ENCODE results near the gene DENND4B. TPM values are rescaled to one million over a fixed set of nuclear protein-coding genes. Genes with fewer than 3 reads are reported as not detected.
"Not testable (repeated sequence)": the region's sequence is repeated elsewhere in the genome, so short reads cannot be mapped to it uniquely, and the experiment has no call there.

Gene DENND4B, protein sequence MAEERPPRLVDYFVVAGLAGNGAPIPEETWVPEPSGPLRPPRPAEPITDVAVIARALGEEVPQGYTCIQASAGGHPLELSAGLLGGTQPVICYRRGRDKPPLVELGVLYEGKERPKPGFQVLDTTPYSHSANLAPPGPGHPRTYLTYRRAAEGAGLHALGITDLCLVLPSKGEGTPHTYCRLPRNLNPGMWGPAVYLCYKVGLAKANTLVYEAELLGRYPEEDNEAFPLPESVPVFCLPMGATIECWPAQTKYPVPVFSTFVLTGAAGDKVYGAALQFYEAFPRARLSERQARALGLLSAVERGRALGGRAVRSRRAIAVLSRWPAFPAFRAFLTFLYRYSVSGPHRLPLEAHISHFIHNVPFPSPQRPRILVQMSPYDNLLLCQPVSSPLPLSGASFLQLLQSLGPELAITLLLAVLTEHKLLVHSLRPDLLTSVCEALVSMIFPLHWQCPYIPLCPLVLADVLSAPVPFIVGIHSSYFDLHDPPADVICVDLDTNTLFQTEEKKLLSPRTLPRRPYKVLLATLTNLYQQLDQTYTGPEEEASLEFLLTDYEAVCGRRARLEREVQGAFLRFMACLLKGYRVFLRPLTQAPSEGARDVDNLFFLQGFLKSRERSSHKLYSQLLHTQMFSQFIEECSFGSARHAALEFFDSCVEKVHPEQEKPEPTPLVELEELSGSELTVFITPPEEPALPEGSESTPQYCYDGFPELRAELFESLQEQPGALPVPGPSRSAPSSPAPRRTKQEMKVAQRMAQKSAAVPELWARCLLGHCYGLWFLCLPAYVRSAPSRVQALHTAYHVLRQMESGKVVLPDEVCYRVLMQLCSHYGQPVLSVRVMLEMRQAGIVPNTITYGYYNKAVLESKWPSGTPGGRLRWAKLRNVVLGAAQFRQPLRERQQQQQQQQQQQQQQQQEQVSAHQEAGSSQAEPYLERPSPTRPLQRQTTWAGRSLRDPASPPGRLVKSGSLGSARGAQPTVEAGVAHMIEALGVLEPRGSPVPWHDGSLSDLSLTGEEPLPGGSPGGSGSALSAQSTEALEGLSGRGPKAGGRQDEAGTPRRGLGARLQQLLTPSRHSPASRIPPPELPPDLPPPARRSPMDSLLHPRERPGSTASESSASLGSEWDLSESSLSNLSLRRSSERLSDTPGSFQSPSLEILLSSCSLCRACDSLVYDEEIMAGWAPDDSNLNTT (N-terminal part only)
- total RNA-seq (2014; rRNA removed; shearing (Covaris generic); ENCODE audit: low replicate concordance) = 7.7 and 9.3 TPM in 2 replicates

DNA sequence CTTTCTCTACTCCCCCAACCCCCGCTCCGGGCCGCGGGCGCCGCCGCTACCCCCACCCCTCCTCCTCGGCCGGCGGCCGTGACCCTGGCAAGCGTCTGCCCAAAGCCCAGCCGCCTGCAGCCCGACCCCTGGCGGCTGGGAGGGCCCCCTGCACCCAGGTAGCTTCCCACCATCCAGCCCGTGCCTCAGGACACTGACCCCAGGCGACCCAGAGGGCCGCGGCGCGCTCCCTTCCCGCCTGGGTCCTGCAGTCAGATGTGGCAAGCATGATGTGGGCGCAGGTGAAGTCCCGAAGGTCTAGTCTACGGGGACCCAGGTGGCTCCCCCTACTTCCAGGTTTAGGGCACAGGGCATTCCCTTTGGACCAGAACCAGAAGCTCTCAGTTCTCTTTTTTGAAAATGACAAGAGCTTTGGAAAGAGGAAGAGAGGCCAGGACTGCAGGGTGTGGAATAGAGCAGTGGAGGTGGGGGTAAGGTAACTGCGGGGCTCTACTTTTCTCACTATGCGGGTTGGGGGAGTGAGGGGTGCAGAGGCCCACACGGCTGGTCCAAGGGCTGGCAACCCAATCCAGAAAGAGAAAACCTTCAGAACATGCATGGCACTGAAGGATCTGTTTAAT, at the start of gene DENND4B:
DENND4B (minus strand) TSS at position 97 of the 620 bp plus-strand sequence. CDS start 2,344 bp downstream, outside the sequence.
- peak; percentile 88 for DNase-seq
- Histone ChIP-seq H3K4me3 (peak within 1 kb of the TSS; percentile 70), H3K36me3 (peaks cover 51% of the 10 kb centered on the region), H3K9me3 (no peaks in the 10 kb centered on the region), H3K27me3 (no peaks in the 10 kb centered on the region)

DNA sequence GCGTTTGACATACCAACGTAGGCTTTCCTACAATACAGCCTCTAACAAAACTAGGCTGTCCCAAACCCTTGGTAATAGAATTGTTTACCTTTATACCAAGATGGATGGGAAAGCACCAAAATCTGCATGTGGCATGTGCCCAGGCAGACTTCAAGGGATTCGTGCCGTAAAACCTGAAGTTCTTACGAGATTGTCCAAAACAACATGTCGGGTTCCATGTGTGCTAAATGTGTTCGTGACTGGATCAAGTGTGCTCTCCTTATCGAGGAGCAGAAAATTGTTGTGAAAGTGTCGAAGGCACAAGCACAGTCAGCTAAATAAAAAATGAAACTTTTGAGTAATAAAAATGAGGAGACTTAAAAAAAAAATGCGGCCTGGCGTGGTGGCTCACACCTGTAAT, 49.1 kb upstream of the DENND4B start:
- Histone ChIP-seq H3K4me3 (no peak overlapping the region), H3K27me3 (no peaks in the 10 kb centered on the region), H3K36me3 (peaks cover 50% of the 10 kb centered on the region), H3K9me3 (no peaks in the 10 kb centered on the region)
- DNase-seq = no peak

DNA sequence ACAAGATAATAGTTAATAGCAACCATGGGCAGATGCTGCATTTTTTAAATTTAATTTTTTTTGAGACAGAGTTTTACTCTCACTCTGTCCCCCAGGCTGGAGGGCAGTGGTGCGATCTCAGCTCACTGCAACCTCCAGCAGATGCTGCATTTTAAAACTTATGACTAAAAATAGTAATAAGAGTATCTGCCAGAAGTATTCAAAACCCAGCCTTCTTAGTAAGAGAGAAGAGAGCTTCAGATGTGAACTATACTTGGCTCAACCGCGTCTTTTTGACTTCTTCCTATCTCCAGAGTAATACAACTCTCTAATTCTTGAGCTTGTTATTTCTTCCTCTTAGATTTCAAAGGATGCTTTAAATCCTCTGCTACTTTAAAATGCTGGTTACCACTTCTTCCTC, 48.7 kb upstream of the DENND4B start:
- H3K9me3 ChIP-seq = no peaks in the 10 kb centered on the region
- H3K36me3 ChIP-seq = peaks cover 51% of the 10 kb centered on the region
- no peak for DNase-seq
- H3K27me3 ChIP-seq = no peaks in the 10 kb centered on the region
- H3K4me3 ChIP-seq = no peak overlapping the region

DNA sequence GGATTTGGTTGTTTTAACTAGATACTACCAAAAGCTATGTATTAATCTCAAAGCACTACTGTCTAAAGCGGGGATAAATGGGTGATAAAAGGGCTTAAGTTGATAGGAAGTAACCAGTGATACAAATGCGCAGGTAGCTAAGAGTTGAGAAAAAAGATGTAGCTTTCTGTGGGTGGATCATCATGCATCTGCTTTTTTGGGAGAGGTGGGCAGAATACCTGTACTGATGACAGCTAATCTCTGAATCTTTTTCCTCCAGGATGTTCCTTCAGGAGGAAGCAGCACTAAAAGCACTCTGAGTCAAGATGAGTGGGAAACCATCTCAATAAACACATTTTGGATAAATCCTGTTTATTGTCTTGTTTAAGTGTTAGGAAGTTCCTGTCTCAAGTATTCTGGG, 45.3 kb upstream of the DENND4B start:
- Histone ChIP-seq H3K9me3 (no peaks in the 10 kb centered on the region), H3K36me3 (peaks cover 51% of the 10 kb centered on the region)
- no peak for DNase-seq

DNA sequence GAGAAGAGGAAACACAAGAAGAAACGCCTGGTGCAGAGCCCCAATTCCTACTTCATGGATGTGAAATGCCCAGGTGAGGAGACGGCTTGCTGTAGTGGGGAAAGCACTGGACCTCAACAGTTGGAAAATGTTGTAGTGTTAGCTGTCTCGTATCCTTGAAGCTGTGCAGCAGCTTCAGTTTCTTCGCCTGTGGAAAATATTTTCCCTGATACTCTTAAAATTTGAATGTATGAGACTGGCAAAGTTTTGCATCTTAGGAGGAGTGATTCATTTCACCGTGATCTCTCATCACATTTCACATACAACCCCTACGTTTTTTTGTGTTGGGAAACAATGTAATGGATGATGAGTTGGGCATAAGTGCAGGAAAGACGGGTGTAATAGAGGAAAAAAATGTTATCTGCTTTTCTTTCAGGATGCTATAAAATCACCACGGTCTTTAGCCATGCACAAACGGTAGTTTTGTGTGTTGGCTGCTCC, 44.7 kb upstream of the DENND4B start:
- no peaks in the 10 kb centered on the region for H3K27me3 ChIP-seq
- peak overlapping the region; percentile 96 for H3K4me3 ChIP-seq
- DNase-seq = no peak
- no peaks in the 10 kb centered on the region for H3K9me3 ChIP-seq
- H3K36me3 ChIP-seq = peaks cover 51% of the 10 kb centered on the region

More for the DNA sequence above, 45.3 kb upstream of the DENND4B start:
- H3K4me3 ChIP-seq = peak overlapping the region; percentile 96
- H3K27me3 ChIP-seq = no peaks in the 10 kb centered on the region

DNA sequence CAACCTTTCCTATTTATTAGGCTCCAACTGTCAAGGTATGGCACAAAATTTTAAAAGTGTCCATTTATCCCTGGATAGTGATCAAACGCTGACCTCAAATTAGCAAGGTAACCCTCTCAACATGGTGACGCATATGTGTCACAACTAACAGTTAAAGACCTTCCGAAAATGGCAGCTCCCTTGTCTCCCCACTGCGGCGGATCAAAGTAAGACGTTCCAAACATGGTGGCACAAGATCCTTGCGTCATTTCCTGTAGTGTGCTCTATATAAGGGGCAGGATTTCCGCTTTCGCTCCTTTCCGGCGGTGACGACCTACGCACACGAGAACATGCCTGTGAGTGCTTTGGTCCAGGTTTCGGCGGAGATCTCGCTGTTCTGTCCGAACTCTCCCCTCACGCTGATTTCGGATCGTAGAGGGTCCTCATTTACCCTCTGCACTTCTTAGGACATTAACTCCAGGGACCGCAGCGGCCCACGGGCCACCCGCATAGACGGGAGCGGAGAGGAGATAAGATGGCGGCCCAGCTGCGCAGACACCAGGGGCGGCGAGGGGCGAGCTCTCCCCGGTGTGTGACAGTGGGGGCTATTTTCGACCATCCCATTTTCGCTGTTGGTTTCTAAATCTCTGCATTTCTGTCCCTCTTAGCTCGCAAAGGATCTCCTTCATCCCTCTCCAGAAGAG, 44.1 kb upstream of the DENND4B start, which contains the start of gene RPS27:
RPS27 (plus strand) TSS at position 295 of the 683 bp plus-strand sequence; CDS start at position 330, 35 bp downstream.
- no peaks in the 10 kb centered on the region for H3K9me3 ChIP-seq

DNA sequence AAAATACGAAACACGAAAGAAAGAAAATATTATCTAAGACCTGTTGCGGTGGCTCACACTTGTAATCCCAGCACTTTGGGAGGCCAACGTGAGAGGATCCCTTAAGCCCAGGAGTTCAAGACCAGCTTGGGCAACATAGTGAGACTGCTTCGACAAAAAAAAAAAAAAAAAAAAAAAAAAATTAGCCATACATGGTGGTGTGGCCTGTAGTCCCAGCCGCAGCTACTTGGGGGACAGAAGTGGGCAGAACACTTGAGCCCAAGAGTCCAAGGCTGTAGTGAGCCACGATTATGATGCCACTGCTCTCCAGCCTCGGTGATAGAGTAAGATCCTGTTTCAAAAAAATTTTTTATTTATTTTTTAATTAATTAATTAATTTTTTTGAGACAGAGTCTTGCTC, 41.1 kb upstream of the DENND4B start:
- Histone ChIP-seq H3K36me3 (peaks cover 30% of the 10 kb centered on the region), H3K9me3 (no peaks in the 10 kb centered on the region), H3K4me3 (no peak overlapping the region), H3K27me3 (no peaks in the 10 kb centered on the region)
- no peak for DNase-seq

More for the DNA sequence above, 44.1 kb upstream of the DENND4B start, which contains the start of gene RPS27:
- DNase-seq = peak; percentile 93
- peaks cover 50% of the 10 kb centered on the region for H3K36me3 ChIP-seq
- peak within 1 kb of the TSS; percentile 96 for H3K4me3 ChIP-seq
- H3K27me3 ChIP-seq = no peaks in the 10 kb centered on the region

DNA sequence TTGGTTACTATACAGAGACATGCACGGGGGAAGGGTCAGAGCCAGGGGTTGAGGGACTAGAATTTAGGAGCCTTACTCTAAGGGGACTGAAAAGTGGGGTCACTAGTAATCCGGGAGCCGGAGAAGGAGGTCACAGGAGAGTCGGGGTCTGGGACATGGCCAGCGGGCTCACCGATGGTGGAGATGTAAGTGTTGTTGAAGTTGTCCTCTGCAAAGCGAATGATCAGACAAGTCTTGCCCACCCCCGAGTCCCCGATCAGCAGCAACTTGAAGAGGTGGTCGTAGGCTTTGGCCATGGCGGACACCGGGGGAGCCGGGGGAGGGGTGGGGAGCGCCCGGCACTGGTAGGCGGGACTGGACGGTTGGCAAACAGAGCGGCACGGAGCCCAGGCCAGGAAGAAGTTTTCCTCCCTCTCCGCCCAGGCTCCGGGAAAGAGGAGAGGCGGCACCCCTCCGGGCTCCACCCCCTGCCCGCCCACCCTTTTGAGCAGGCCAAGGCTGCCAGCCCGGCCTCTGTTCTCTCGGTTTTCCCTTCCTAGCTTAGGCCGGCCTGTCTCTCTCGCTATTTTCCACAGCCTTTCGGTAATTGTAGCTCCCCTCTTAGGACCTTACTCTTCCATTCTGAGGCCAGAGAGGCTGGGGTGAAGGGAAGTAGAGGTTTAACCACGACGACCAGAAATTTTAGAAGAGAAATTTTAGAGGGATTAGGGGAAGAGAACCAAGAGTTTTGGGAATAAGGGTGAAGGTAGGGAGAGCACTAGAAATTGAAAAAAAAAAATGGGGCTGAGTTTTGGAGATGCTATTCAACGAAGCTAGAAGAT, 39.6 kb upstream of the DENND4B start, which contains the start of gene RAB13:
RAB13 (minus strand) TSS at position 399 of the 821 bp plus-strand sequence; CDS start at position 296, 103 bp downstream.
- Histone ChIP-seq H3K4me3 (peak within 1 kb of the TSS; percentile 72), H3K36me3 (peaks cover 23% of the 10 kb centered on the region), H3K9me3 (no peaks in the 10 kb centered on the region), H3K27me3 (no peaks in the 10 kb centered on the region)
- peak; percentile 92 for DNase-seq

DNA sequence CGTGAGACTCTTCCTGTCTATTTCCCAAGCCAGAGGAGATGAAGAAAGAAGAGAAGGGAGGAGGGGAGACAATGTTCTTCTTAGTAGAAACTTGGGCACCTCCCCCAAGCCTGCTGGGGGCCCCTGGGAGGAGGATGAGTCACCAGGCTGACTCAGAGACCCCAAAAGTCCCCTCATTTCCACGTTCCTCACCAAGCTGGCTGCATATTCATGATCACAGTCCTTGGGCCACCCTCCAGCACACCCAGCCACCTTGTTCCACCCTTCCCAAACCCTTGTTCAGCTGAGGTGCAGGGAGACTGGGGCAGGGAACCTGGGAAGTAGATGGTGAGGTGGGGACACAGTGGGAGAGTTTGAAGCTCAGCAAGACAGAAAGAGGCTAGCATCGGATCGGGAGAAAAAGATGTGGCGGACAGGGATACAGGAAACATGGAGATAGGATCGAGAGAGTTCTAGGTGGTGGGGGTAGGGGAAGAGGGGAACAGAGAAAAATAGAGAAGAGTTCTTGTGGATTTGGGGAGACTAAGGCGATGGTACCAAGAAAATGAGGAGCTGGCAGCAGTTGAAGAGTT, 38.9 kb upstream of the DENND4B start:
- Histone ChIP-seq H3K36me3 (peaks cover 17% of the 10 kb centered on the region), H3K27me3 (no peaks in the 10 kb centered on the region), H3K9me3 (no peaks in the 10 kb centered on the region), H3K4me3 (peak overlapping the region; percentile 72)
- no peak for DNase-seq

DNA sequence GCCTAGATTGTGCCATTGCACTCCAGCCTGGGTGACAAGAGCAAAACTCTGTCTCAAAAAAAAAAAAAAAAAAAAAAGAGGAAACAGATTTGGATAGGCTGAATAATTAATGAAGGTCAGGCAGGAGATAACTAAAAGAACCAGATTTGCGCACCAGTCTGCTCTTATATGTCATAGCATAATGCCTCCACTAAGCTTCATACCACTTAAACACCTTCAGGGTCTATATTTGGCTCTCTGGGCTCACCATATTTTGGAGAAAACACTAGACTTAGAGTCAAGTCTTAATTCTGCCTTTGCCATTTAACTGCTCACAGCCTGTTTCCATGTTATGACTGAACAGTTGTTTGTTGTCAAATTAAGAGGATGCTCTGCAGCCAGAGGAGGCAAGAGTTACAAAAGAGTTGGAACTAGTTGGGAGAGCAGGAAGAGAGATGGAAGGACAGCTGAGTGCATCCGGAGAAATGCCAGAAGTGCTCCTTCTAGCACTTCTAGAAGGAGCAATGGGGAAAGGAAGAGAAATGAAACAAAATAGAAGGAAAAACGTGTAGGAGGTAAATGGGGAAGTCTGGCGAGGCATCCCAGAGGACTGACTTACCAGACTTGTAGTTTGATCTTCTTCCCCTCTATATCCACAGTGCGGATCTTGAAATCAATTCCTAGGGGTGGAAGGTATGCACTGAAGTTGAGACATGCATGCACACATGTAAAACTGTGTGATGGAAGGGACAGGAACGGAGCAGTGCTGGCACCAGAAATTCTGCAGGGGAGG, 37.8 kb upstream of the DENND4B start:
- Histone ChIP-seq H3K27me3 (no peaks in the 10 kb centered on the region), H3K36me3 (peaks cover 19% of the 10 kb centered on the region), H3K9me3 (no peaks in the 10 kb centered on the region), H3K4me3 (no peak overlapping the region)
- no peak for DNase-seq

DNA sequence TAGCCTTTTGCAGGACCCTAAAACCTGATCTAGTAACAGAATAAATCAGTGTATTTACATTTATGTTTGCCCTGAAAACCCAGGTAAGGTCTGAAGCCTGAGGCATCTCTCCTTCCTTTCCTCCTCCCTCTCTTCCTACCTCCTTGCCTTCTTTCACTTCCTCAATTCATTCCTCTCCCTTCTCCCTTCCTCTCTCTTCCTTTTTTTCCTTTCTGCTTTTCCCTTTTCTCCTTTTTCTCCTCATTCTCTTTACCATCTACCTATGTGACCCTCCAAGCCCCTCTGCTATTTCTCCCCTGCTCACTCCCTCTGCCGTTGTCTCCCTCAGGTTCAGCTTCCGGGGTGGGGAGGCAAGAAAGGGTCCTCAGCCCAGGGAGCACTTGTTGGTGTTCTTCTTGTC, 35.2 kb upstream of the DENND4B start:
- H3K9me3 ChIP-seq, H3K4me3 ChIP-seq, DNase-seq, H3K27me3 ChIP-seq: not testable (repeated sequence)
- H3K36me3 ChIP-seq = peaks cover 27% of the 10 kb centered on the region

DNA sequence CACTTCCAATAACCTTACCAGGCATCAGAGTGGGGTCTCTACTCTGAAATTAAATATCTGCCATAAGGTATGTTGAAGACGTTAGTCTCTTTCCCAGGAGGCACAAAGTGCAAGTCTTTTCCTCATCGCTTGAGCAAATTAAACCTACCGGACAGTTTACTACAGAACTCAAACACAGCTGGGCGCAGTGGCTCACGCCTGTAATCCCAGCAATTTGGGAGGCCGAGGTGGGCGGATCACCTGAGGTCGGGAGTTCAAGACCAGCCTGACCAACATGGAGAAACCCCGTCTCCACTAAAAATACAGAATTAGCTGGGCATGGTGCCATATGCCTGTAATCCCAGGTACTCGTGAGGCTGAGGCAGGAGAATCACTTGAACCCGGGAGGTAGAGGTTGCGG, 32.6 kb upstream of the DENND4B start:
- H3K27me3 ChIP-seq, DNase-seq, H3K4me3 ChIP-seq, H3K9me3 ChIP-seq: not testable (repeated sequence)
- peaks cover 50% of the 10 kb centered on the region for H3K36me3 ChIP-seq

DNA sequence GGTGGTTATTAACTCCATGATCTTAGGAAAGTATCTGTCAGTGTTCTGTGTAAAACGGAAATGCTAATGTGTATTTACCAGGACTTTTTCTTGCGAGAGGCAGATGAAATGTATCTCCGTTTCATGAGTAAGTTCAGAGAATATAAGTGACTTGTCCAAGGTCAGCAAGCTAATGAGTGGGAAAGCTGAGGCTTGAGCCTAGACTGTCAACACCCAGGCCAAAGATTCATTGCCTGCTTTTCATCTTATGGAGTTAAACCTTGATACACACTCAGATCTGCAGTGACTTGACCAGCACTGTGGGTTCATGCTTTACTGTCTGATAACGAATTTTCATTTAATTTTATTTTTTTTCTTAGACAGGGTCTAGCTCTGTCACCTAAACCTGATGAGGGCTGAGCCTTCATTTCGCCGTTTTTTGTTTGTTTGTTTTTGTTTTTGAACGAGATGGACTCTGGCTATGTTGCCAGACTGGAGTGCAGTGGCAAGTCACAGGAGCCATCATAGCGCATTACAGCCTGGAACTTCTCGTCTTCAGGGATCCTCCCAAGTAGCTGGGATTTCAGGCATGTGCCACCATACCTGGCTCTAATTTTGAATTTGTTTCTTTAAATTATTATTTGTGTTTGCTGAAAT, 31.9 kb upstream of the DENND4B start:
- no peaks in the 10 kb centered on the region for H3K27me3 ChIP-seq
- H3K9me3 ChIP-seq = no peaks in the 10 kb centered on the region
- H3K36me3 ChIP-seq = peaks cover 53% of the 10 kb centered on the region
- no peak for DNase-seq
- peak overlapping the region; percentile 89 for H3K4me3 ChIP-seq

Data from MG63 (cell line).